Prostate gland (tissue), 2 donors: ENCODE measurements around the gene B3GLCT.

Source experiments
- POLR2A ChIP-seq: fragments of 450-650 bp; IDR thresholded peaks from one replicate; pipeline ENCODE4 v1.6.1; 2016; ENCODE audit warnings: antibody characterized with exemption, mild to moderate bottlenecking
- TF ChIP-seq, protein P1 (sequence below), 4 experiments: fragments of 200-600 bp in 2 of 4; fragments of 450-650 bp in 2 of 4; sonication (generic) in 2 of 4; IDR thresholded peaks; 1 replicate in 3 of 4; 2 replicates in 1 of 4; pipeline ENCODE4 v1.5.1; 2016 to 2019; ENCODE audit warnings: antibody characterized with exemption in 4 of 4, mild to moderate bottlenecking in 2 of 4, moderate library complexity in 2 of 4

GRCh38 chr13:31250435-31250834, 50.7 kb downstream of the B3GLCT start:
- TF ChIP-seq, protein P1, sequence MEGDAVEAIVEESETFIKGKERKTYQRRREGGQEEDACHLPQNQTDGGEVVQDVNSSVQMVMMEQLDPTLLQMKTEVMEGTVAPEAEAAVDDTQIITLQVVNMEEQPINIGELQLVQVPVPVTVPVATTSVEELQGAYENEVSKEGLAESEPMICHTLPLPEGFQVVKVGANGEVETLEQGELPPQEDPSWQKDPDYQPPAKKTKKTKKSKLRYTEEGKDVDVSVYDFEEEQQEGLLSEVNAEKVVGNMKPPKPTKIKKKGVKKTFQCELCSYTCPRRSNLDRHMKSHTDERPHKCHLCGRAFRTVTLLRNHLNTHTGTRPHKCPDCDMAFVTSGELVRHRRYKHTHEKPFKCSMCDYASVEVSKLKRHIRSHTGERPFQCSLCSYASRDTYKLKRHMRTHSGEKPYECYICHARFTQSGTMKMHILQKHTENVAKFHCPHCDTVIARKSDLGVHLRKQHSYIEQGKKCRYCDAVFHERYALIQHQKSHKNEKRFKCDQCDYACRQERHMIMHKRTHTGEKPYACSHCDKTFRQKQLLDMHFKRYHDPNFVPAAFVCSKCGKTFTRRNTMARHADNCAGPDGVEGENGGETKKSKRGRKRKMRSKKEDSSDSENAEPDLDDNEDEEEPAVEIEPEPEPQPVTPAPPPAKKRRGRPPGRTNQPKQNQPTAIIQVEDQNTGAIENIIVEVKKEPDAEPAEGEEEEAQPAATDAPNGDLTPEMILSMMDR (IDR thresholded peaks at IDR 0.05) = no peak
- TF ChIP-seq POLR2A = no peak
